Kidney glomerular epithelial cell (primary cell): Measurements from ENCODE around the gene TMEM207.
"Not testable (repeated sequence)": the region's sequence is repeated elsewhere in the genome, so short reads cannot be mapped to it uniquely, and the experiment has no call there.

ENCODE experiments used
- DNase-seq: peaks from one replicate; lab custom pipeline; 2025; lab: John Stamatoyannopoulos, UW

The TMEM207 gene

DNA sequence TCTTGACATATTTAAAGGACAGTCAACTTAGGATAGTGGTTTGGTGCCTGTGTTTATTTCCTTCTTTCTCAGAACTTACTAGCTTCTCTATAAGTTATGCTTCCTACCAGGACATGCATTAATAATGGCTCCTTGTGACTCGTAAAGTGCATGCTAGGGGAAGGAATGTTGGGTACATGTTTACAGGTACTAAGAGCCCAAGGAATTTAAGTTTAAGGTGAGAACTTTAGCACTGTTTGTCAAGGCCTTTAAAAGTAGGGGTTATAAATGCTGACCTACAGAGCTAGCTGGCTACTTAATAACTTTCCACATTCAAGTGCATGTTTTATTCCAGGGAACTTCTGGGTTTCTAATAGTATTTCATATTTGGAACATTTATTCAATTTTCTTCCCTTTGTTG, at the start of gene TMEM207:
Gene TMEM207 (minus strand): TSS at position 101 of the 400 bp plus-strand sequence. CDS start 92 bp downstream, at position 9.
- no peak for DNase-seq

DNA sequence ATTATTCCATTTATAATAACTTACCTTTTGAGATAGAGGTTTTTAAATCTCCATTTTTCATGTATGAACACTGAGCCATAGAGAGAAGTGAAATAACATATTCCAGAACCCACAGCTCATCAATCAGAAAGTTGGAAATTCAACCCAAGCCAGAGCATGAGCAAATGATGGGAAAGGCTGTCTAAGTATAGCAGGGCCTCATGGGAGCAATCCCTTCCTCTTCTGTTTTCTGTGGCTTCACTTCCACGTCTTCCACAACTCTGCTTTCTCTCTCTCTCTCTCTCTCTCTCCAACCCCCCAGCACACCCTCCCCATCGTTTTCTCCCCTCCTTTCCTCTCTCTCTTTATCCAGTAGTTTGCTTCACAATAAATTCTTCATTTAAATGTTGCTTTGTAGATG, 49.4 kb upstream of the TMEM207 start:
- no peak for DNase-seq

DNA sequence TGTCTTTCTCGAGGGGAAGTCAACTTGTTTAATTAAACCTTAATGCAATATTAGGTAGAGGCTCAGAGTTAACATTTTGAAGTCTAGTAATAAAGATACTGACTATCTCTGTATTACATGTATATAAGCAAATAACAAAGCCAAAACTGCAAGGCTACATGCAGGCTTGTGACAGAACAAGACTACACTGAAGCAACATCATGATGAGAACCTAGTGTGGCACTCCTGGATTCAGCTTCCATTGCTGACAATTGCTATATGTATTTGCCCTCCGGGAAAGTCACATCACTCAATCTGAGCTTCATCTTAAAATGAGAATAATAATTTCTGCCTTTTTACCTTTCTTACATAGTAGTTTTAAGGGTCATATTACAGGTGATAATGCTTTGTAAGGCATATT, 48.6 kb upstream of the TMEM207 start:
- no peak for DNase-seq

DNA sequence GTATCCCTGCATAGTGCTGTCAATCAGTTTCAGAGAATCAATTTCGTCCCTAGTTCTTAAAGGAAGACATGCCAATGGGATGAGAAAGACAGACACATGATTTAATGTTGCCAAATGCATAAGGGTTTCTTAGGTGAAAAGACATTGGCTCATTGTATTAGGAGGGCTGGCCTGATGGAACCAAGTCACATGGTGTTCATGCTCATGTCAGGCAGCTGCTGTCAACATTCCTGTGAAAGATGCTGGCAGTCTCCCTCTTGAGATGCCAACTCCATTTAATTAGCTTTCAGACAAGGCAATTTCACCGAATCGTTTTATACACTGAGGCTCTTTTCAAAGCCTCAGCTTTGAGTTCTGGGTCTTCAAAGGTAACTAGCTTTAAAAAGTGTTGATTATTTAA, 48.1 kb upstream of the TMEM207 start:
- DNase-seq = no peak

DNA sequence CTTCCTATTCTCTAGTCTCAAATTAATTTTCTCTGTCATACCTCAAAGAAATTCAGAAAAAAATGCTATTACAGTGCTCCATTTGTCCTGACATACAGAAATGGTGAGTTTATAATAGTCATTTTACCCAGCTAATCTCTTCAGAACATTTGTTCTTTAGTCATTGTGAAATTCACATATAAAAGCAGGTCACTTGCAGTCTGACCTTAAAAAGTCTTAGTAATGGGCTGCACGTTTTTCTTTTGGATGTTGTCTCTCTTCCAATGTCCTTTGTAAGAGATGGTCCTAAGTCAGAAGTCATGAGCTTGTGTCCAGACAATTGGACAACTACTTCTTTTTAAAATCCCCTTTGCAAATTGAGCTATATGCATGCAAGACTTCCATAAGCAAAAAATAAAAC, 47.2 kb upstream of the TMEM207 start:
- DNase-seq = no peak

DNA sequence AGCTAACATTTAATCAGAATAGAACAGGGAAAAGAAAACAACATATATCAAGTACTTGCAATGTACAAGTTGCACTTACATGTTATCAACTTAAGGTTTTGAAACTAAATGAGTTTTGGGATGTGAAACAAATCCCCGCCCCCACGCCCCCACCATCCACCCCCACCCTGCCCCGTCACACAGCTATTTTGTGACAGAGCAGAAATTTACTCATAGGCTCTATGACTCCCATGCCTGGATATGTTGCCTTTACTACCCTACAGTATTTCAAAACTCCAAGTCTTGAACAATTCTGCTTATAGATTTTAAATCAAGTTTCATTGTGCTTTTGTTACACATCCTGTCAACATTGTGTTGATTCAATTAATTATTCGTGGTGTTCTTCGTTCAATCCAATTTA, 46.1 kb upstream of the TMEM207 start:
- DNase-seq = no peak

DNA sequence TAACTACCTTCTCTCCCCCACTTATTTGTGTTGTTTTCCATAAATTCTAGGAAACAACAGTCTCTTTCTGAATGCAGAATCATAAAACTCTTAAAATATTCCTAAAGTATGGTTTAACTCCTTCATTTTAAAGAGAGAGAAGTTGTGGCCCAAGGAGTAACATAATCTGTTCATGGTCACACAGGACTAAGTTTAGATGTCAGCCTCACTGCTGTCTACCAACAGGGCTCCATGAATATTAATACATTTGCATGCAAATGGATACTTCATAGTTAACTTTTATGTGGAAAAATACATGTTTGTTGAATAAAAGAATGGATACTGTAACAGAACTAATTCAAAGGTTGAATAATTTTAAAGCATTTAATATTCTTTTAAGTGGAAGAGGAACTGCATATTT, 45.7 kb upstream of the TMEM207 start:
- DNase-seq = no peak

DNA sequence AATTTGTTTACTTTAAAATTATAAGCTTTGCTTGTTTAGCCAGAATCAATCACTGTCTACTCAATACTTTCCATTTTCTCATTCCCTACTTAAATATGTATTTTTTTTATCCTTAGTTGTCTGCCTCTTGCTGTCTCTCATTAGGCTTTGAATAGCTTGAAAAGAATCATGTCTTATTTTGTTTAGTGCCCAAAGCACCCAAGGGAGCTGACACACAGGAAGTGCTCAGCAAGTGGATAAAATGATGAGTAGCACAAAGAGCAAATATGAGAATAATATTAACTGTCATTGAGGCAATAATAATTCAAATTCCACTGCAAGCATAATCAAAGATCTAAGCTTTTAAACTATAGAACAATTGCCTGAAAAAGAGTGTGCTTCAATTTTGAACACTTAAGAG, 45.2 kb upstream of the TMEM207 start:
- no peak for DNase-seq

DNA sequence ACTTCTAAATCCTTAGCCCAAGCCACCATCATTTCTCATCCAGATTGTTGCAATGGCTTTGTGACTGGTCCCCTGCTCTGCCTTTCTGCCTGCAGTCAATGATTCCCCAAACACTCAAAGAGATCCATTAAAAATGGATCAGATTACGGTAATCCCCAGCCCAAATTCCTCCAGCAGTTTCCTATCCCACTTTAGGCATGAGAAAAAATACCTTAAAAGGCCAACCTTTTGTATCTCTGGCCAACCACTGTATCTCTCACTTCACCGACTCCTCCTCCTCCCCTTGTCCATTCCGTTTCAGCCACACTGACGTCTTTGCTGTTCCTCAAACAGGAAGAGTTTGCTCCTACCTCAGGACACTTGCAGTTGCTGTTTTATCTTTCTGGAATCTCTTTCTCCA, 43.3 kb upstream of the TMEM207 start:
- no peak for DNase-seq

DNA sequence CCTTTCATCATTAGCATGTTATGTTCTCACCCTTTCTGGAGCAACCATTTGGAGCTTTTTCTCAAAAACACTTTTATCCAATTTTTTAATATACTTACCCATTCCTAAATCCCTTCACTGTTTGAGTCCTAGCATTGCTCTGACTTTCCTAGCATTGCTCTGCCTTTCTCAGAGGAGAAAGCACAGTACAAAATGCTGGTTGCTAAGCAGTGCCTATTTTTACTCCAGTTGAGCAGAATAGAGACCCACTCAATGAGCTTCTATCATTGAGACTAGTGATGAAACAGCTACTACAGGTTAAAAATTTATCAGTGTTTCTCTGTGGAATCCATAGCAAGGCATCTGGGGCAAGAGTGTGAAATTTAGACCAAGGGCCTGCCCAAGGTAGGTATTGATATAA, 42.4 kb upstream of the TMEM207 start:
- DNase-seq = no peak

DNA sequence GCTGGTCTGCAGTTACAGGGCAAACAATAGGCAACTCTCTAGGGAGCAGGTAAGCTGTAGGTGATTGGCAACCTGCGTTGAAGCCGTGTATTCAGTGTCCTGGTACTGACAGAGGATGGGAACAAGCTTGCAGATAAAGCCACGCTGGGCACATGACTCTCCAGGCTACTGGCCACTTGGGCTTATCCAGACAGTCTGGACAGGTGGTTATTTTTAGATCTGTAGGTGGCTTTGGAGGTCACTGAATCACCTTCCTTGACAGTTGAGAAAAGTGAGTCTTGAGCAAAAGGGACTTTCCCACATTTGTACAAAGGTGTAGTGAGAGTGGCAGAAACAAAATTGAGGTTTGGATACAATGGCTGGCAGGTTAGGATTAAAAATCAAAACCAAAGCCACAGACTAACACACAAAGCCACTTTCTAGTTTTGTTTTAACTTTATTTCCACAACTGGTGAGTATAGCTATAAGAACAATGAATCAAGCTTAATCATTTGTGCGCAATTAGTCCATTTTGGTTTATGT, 41.9 kb upstream of the TMEM207 start:
- DNase-seq = peak; percentile 59

DNA sequence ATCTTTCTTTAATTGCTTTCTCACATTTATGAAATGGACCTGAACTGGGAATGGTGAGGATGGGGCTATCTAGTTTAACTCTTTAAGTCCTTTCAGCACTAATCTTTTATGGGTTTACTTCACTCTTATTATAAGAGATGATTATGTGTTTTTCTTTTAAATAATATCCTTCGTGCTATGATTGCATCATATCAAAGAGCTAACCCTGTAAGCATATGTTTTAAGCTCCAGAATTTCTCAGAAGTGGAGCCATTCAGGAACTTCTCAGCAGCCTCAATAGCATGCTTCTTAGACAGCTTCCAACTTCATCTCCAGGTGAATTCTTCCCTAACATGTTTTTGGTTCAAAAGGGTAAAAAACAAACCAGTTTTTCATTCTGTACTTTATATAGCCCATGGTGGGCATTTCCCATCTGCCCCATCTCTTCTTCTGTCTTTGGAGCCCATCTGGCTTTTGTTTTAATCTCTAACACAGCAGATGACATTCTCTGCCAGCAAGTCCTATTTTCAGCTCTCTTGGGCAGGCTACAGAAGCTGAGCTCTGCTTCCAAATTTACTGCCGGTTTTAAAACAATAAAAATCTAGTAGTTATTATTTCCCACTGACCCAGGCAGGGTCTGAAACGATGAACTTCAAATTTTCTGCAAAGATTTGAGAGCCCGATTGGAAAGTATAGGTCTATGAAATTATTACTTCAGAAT, 37.4 kb upstream of the TMEM207 start:
- no peak for DNase-seq

DNA sequence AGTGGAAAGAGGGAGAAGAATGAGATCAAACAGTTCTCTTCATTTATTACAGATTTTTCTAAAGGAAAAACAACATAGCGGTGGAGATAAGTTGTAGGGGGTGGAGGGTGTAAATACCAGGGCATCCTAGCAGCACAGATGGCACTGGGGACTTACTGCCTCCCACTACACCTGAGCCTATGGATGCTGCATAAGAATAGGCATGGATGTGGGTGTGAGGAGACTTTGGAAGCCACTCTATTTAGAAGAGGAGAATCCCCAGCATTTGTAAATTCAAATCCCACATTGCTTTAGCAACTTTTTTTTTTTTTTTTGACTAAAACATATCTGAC, 36.8 kb upstream of the TMEM207 start:
- no peak for DNase-seq

DNA sequence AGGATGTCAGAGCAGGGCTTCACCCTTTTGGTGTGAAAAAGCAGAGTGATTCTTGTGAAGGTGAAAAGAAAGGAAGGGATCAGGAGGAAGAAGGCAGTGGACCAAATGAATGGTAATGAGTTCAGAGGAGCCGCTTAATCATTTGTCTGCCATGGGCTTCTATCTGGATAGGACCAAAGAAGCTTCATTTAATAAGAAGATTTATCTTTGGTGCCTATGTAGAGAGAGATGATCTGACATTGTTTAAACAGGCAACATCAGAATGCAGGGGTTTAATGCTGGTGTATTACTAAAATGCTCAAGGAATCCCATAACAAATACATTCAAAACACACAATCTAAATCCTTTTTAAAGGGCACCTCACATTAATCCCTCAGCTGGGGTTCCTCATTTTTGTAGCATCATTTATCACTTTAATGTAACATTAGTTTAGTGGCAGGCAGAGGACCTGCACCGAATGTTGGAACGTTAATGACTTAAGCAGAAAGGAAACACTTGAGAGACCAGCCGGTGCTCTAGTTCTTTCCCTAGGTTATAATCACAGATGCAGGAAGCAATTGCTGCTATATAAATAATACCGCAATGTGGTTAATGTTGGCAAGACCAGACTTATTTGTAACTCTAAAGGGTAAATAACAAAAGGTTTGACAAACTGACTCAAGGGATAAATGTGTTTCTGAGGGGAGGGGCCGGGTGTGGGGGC, 36.3 kb upstream of the TMEM207 start:
- DNase-seq = no peak

DNA sequence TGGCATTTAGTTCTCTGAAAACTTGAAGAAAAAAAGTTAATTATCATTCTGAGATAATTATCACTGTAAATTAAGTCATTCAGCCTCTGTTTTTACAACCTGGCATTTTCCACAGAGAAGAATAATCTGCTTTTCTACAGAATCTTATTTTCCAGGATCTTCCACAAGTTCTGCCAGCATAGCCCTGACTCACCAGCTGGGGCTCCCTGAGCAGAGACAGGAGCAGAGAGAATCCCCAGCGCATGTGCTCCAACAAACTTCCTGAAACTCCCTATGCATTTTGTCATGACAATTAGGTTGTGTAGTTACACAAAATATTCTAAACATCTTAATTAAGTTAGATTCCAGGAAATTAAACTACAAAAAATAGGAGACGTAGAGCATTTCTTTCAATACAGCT, 32.1 kb upstream of the TMEM207 start:
- no peak for DNase-seq

DNA sequence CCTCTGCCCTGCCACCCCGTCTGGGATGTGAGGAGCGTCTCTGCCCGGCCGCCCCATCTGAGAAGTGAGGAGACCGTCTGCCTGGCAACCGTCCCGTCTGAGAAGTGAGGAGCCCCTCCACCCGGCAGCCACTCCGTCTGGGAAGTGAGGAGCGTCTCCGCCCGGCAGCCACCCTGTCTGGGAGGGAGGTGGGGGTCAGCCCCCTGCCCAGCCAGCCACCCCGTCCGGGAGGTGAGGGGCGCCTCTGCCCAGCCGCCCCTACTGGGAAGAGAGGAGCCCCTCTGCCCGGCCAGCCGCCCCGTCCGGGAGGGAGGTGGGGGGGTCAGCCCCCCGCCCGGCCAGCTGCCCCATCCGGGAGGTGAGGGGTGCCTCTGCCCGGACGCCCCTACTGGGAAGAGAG, 23.6 kb upstream of the TMEM207 start:
- DNase-seq = not testable (repeated sequence)

DNA sequence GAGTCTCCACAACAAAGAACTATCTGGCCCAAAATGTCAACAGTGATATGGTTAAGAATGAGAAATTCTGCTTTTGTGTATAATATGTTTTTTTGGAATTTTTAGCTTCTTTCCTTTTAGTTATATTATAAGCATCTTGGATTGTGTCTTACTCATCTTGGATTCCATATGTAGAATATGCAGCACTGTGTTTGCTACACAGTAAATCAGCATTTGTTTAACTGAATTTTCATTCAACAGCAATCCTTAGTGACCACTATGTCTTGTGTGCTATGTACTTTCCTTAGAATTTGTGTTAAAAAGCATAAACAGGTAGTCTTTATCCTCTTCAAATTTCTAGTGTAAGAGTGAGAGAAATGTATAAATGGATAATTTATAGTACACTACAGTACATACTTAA, 18.2 kb upstream of the TMEM207 start:
- no peak for DNase-seq

DNA sequence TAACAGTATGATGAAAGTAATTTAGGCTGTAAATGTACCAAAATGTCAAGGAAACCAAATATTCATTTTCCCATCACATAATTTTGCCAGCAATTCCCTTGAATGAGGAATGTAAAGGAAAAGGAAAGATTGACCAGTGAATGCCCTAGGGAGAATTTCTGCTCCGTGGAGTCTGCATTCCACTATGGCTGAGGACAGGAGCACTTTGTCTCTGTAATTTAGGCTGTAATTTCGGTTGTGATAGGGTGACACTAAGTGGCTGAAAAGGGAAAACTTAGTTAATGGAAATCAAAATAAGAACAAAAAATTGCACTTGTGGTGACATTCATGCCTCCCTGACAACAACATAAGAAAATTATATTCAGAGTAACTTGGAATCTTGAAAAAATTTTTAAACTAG, 8.3 kb upstream of the TMEM207 start:
- no peak for DNase-seq

DNA sequence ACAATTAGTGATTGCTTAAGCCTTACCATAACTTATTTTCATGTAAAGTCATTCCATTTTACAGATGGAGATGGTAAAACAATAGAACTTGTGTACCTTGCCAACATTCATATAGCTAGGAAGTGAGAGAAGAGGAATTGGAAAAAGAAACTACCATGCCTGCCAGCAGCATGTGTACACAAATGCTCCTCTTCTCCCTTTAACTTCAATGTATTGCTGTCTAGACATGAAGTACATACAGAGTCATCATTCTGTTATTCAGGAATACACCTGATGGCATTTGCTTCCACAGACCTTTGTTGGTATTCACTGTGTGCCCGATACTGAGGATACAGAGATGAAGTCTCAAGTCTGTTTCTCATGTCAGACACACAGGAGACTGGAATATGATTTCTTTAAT, 7.1 kb upstream of the TMEM207 start:
- peak; percentile 9 for DNase-seq

DNA sequence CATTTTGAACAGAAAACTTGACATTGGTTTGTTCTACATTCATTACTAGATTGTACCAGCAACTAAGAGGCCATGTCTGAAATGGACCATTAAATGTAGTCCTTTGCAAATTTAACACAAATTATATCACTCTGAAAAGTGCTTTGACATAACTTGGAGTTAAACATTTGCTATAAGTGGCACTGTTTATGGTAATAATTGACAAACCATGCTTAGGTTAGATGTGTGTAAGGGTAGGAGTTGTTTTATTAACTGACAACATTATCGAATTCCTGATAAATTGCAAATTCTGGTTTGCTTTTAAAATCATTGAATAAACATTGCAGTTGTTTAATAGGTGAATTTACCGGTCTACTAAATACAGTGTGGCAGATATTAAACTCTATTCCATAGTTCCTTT, 6.1 kb upstream of the TMEM207 start:
- no peak for DNase-seq

DNA sequence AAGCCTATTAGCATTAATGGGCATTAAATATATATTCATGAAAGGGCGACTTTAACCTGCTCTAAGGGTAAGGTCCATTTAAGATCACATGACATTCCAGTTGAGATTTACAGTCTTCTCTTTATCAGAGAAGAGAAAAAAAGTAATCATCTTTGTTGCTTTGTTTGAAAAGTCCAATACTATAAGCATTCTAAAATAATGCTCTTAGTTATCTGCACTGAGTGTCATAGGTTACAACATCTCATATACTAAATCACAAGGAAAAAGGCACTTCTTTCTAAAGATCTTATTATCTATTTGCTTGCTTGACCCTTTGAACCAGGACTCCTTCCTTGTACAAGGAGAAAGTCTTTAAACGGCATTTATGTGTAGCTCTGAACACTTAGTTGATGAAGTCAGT, 1.4 kb downstream of the TMEM207 start:
- DNase-seq = no peak

DNA sequence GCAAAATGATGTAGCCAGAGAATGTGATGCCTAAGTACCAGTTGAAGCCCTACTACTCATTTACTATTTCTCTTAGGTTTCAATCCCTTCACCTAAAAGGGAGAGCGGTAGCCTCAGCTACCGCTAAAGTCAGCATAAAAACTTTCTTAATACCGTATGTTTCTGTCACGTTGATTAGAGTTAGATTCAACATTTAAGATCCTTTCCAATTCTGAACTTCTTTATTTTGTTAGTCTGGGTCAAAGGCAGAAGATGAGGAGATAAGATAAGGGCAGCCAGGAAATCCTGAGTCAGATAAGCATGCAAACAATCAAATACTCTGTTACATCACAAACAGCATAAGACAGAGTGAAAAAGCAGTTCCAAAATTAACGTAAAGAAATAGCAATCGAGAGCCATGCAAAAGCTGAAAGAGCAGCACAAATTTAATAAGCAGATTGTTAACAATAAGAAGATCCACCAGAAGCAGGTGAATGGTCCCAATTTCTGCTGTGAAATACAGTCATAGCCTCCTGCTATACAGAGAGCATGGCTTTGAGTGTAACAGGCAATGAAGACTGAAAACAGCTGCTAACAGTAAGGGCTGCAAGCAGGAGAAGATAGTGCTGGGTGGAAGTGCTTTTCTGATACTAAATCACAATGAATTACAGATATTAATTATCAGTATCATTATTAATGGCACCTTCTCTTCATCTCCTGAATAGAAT, 3.0 kb downstream of the TMEM207 start:
- no peak for DNase-seq

DNA sequence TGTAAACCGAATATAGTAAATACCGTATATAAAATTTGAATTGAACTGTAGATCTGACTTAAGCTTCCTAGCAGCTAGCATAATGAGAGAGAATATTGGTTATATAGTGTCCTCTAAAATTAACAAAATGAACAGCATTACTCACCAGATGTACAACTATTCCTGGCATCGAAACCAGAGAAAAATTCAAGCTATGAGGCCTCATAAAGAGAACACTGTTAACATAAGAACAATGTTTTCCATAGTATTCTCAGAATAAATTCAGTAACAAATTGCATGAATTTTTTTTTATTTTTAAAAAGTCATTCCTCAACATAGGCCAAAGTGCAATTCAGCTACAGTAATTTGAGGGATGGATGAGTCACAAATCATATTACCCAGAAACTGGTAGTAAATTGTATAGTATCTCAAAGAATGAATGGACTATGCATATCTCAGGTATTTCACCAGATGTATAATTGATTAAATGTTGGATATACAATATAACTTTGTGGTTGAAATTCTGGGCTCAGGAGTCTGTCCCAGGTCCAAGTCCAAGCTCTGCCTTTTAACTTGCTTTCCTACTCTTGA, 5.0 kb downstream of the TMEM207 start:
- no peak for DNase-seq
